ENCODE results near the gene PANK2. TPM values are rescaled to one million over a fixed set of nuclear protein-coding genes. Genes with fewer than 3 reads are reported as not detected.
"Not testable (repeated sequence)": the region's sequence is repeated elsewhere in the genome, so short reads cannot be mapped to it uniquely, and the experiment has no call there.

The PANK2 gene
- total and polyA plus RNA-seq, 3 donors from 2014 or later: 57.9 to 71.2 (median 63.4) TPM

- H3K27ac ChIP-seq: no peak overlapping the region
- no peak for DNase-seq
- intact Hi-C loops (cut with DNase I; ENCODE audit: low total_unique reads): no loop called here
- no peaks in the 10 kb centered on the region for H3K36me3 ChIP-seq (ENCODE audit: low read depth, missing control alignments)
- WGBS, 2 donors: 87 to 89% methylated on average over 2 of the region's 2 CpGs
- H3K4me1 ChIP-seq: no peaks in the 10 kb centered on the region
- no peak for TF ChIP-seq POLR2A (IDR thresholded peaks at IDR 0.05)
- no peak for TF ChIP-seq CTCF (IDR thresholded peaks at IDR 0.05)
- no peaks in the 10 kb centered on the region for H3K9me3 ChIP-seq
- H3K27me3 ChIP-seq: no peaks in the 10 kb centered on the region
- H3K4me3 ChIP-seq: no peak overlapping the region
Measured at GRCh38 chr20:3971145-3971544, 82.0 kb downstream of the PANK2 start.

GRCh38 chr20:3972161-3972560 is 83.0 kb downstream of the PANK2 start:
- no peaks in the 10 kb centered on the region for H3K36me3 ChIP-seq (ENCODE audit: low read depth, missing control alignments)
- TF ChIP-seq CTCF (IDR thresholded peaks at IDR 0.05) (no peak), POLR2A (IDR thresholded peaks at IDR 0.05) (no peak)
- H3K4me1 ChIP-seq: no peaks in the 10 kb centered on the region
- no peaks in the 10 kb centered on the region for H3K27me3 ChIP-seq
- no peak for DNase-seq
- intact Hi-C loops (cut with DNase I; ENCODE audit: low total_unique reads): no loop called here
- H3K4me3 ChIP-seq: no peak overlapping the region
- 74 to 94% methylated on average over 1 of the region's 1 CpG for WGBS, 2 donors
- H3K9me3 ChIP-seq: no peaks in the 10 kb centered on the region
- H3K27ac ChIP-seq: no peak overlapping the region

- H3K36me3 ChIP-seq (ENCODE audit: low read depth, missing control alignments); H3K27ac ChIP-seq; DNase-seq; H3K4me1 ChIP-seq; H3K9me3 ChIP-seq; H3K27me3 ChIP-seq; H3K4me3 ChIP-seq; intact Hi-C loops (cut with DNase I; ENCODE audit: low total_unique reads): not testable (repeated sequence)
- 93 to 94% methylated on average over 20 of the region's 20 CpGs for WGBS, 2 donors
Measured at GRCh38 chr20:3972631-3973030, 83.4 kb downstream of the PANK2 start.

GRCh38 chr20:3973705-3974104 is 84.5 kb downstream of the PANK2 start:
- H3K4me3 ChIP-seq: no peak overlapping the region
- 53 to 75% methylated on average over 2 of the region's 2 CpGs for WGBS, 2 donors

GRCh38 chr20:3976511-3976910 is 87.3 kb downstream of the PANK2 start:
- TF ChIP-seq CTCF (IDR thresholded peaks at IDR 0.05): no peak
- no peak for TF ChIP-seq POLR2A (IDR thresholded peaks at IDR 0.05)
- no peaks in the 10 kb centered on the region for H3K9me3 ChIP-seq
- DNase-seq: no peak
- no peaks in the 10 kb centered on the region for H3K36me3 ChIP-seq (ENCODE audit: low read depth, missing control alignments)
- H3K27me3 ChIP-seq: no peaks in the 10 kb centered on the region
- intact Hi-C loops (cut with DNase I; ENCODE audit: low total_unique reads): no loop called here
- no peak overlapping the region for H3K27ac ChIP-seq
- WGBS, 2 donors: 57 to 58% methylated on average over 2 of the region's 2 CpGs
- H3K4me1 ChIP-seq: no peaks in the 10 kb centered on the region
- H3K4me3 ChIP-seq: no peak overlapping the region

More at GRCh38 chr20:3973705-3974104, 84.5 kb downstream of the PANK2 start:
- DNase-seq: no peak
- Histone ChIP-seq H3K4me1 (no peaks in the 10 kb centered on the region), H3K36me3 (ENCODE audit: low read depth, missing control alignments) (no peaks in the 10 kb centered on the region), H3K27ac (peak overlapping the region in 1 of 2 donors; percentile 1), H3K27me3 (no peaks in the 10 kb centered on the region), H3K9me3 (no peaks in the 10 kb centered on the region)
- intact Hi-C loops (cut with DNase I; ENCODE audit: low total_unique reads): no loop called here
- TF ChIP-seq POLR2A (IDR thresholded peaks at IDR 0.05) (no peak), CTCF (IDR thresholded peaks at IDR 0.05) (no peak)

MicroRNAs encoded within 50 kb of the gene (microRNA counts, 767-probe panel; counts per million panel counts)
- microRNA hsa-miR-103a-3p: 0 to 152 counts per million in 2 donors

Small RNA genes lying within 50 kb of the gene (microRNA-seq; reads per million reads assigned to microRNA genes)
- gene MIR103A2 (ENCODE audit: borderline number of aligned reads in 2 of 2, borderline replicate concordance in 1 of 2) (0 to 0.69 reads per million in 2 donors), gene MIR103B2 (ENCODE audit: borderline number of aligned reads in 2 of 2, borderline replicate concordance in 1 of 2) (0 reads per million in 2 donors)

Small RNA genes lying within 50 kb of the gene (small RNA-seq; reads per million reads assigned to genes)
- gene MIR103A2: 0.27 to 0.38 reads per million in 2 donors

Other genes with a start within 250 kb of the PANK2 start
- gene GFRA4, start 226.0 kb upstream of the PANK2 start, total RNA-seq: under 1 TPM; 0.31 to 0.74 TPM
- 0.51 TPM for gene GFRA4, start 226.0 kb upstream of the PANK2 start, polyA plus RNA-seq (ENCODE audit: insufficient read depth, low read depth, low replicate concordance)
- 10 to 100 TPM; 35.4 to 61.1 TPM for gene ADAM33, start 207.4 kb upstream of the PANK2 start, total RNA-seq
- gene ADAM33, start 207.4 kb upstream of the PANK2 start, polyA plus RNA-seq (ENCODE audit: insufficient read depth, low read depth, low replicate concordance): 25.5 TPM
- gene SIGLEC1, start 176.8 kb upstream of the PANK2 start, total RNA-seq: 1 to 10 TPM; 4.3 to 9.4 TPM
- gene SIGLEC1, start 176.8 kb upstream of the PANK2 start, polyA plus RNA-seq (ENCODE audit: insufficient read depth, low read depth, low replicate concordance): 6.6 TPM
- gene HSPA12B, start 156.7 kb upstream of the PANK2 start, total RNA-seq: 10 to 100 TPM; 10.7 to 11.1 TPM
- 8.0 TPM for gene HSPA12B, start 156.7 kb upstream of the PANK2 start, polyA plus RNA-seq (ENCODE audit: insufficient read depth, low read depth, low replicate concordance)
- 10 to 100 TPM; 17.6 to 19.7 TPM for gene ADISSP, start 121.6 kb upstream of the PANK2 start, total RNA-seq
- 36.5 TPM for gene ADISSP, start 121.6 kb upstream of the PANK2 start, polyA plus RNA-seq (ENCODE audit: insufficient read depth, low read depth, low replicate concordance)
- gene SPEF1, start 107.9 kb upstream of the PANK2 start, total RNA-seq: 10 to 100 TPM in 1 of 2 donors, 1 to 10 TPM in 1; 9.8 to 12.1 TPM
- 28.8 TPM for gene SPEF1, start 107.9 kb upstream of the PANK2 start, polyA plus RNA-seq (ENCODE audit: insufficient read depth, low read depth, low replicate concordance)
- gene CENPB, start 102.6 kb upstream of the PANK2 start, total RNA-seq: 10 to 100 TPM; 32.2 to 44.1 TPM
- 24.8 TPM for gene CENPB, start 102.6 kb upstream of the PANK2 start, polyA plus RNA-seq (ENCODE audit: insufficient read depth, low read depth, low replicate concordance)
- gene CDC25B, start 93.1 kb upstream of the PANK2 start, total RNA-seq: 10 to 100 TPM; 25.4 to 45.6 TPM
- 14.4 TPM for gene CDC25B, start 93.1 kb upstream of the PANK2 start, polyA plus RNA-seq (ENCODE audit: insufficient read depth, low read depth, low replicate concordance)
- 10 to 100 TPM; 25.9 to 26.6 TPM for gene AP5S1, start 68.8 kb upstream of the PANK2 start, total RNA-seq
- 26.0 TPM for gene AP5S1, start 68.8 kb upstream of the PANK2 start, polyA plus RNA-seq (ENCODE audit: insufficient read depth, low read depth, low replicate concordance)
- gene MAVS, start 42.6 kb upstream of the PANK2 start, total RNA-seq: 10 to 100 TPM; 28.5 to 34.6 TPM
- 14.5 TPM for gene MAVS, start 42.6 kb upstream of the PANK2 start, polyA plus RNA-seq (ENCODE audit: insufficient read depth, low read depth, low replicate concordance)
- gene RNF24, start 126.2 kb downstream of the PANK2 start, total RNA-seq: 10 to 100 TPM; 13.5 to 14.2 TPM
- gene RNF24, start 126.2 kb downstream of the PANK2 start, polyA plus RNA-seq (ENCODE audit: insufficient read depth, low read depth, low replicate concordance): 11.0 TPM

Measured in testis (tissue), 3 donors.